Kidney (tissue), 14 donors: Measurements from ENCODE around the gene CEP112. TPM values are rescaled to one million over a fixed set of nuclear protein-coding genes. Genes with fewer than 3 reads are reported as not detected.

Experiments
- DNase-seq, 5 donors: peaks; one replicate each; pipeline ENCODE4 v3.0.0-alpha.2; 2013 to 2020
- FAIRE-seq: peaks from 2 replicates; lab custom pipeline; 2012; peaks lifted over from hg19 to GRCh38; lab: Jason Lieb, UNC
- H3K27ac ChIP-seq, 2 donors: one replicate each; pipeline ENCODE4 v1.7.0; 2013; ENCODE audit warnings: low read depth in 2 of 2, low read length in 2 of 2, inconsistent platforms in 1 of 2
- H3K27me3 ChIP-seq: one replicate; pipeline ENCODE4 v1.7.1; 2013; ENCODE audit warnings: low read length, inconsistent platforms; ENCODE audit not compliant: control insufficient read depth, insufficient read depth
- H3K36me3 ChIP-seq, 3 donors: one replicate each; pipeline versions ENCODE4 v1.7.0 to v1.7.1; 2013; ENCODE audit warnings: low read length in 3 of 3, control low read depth in 1 of 3, inconsistent platforms in 1 of 3; ENCODE audit not compliant: insufficient read depth in 3 of 3, control insufficient read depth in 2 of 3
- H3K4me1 ChIP-seq, 3 donors: one replicate each; pipeline versions ENCODE4 v1.7.0 to v1.7.1; 2013; ENCODE audit warnings: low read length in 3 of 3, inconsistent platforms in 1 of 3, low read depth in 1 of 3; ENCODE audit not compliant: control insufficient read depth in 2 of 3, insufficient read depth in 2 of 3
- H3K4me3 ChIP-seq, 3 donors: one replicate each; pipeline versions ENCODE4 v1.7.0 to v1.8.1; 2013; ENCODE audit warnings: low read length in 3 of 3, control low read depth in 1 of 3, inconsistent platforms in 1 of 3
- H3K9ac ChIP-seq, 3 donors: one replicate each; pipeline versions ENCODE4 v1.7.0 to v1.7.1; 2013; ENCODE audit warnings: low read length in 3 of 3, control low read depth in 1 of 3, inconsistent platforms in 1 of 3
- H3K9me3 ChIP-seq, 3 donors: one replicate each; pipeline versions ENCODE4 v1.7.0 to v1.7.1; 2013; ENCODE audit warnings: low read length in 3 of 3, control low read depth in 1 of 3, inconsistent platforms in 1 of 3; ENCODE audit not compliant: control insufficient read depth in 2 of 3, insufficient read depth in 1 of 3
- CTCF ChIP-seq: IDR thresholded peaks from 3 replicates; pipeline ENCODE4 v1.5.1; 2012; ENCODE audit warnings: mild to moderate bottlenecking, moderate library complexity, borderline replicate concordance; ENCODE audit not compliant: insufficient read depth; ENCODE audit errors: extremely low read depth
- intact Hi-C: fragments of 100-400 bp; cut with DNase I; formaldehyde crosslinking; loops from one replicate; pipeline ENCODE4 v1.11.1; 2022
- polyA plus RNA-seq: library from polyadenylated mRNA; stranded (reverse); fragments of 350-450 nt; fragmentation: Illumina TruSeq; extraction: RNeasy Lipid Tissue Mini Kit (QIAGEN cat#74804); gene quantifications from one replicate; pipeline ENCODE4 v1.2.3, GENCODE V29; 2014; ENCODE audit warnings: low read depth, low replicate concordance; ENCODE audit not compliant: insufficient read depth
- total RNA-seq: library from RNA; stranded (reverse); fragmentation: NEBNext Ultra II Directional; extraction: Animal tissue kit (Norgen Biotek cat#: 25700); gene quantifications from one replicate; pipeline ENCODE4 v1.2.1, GENCODE V29; 2021
- donor health status: control.
- donor health status: control.
- donor health status: control.
- donor health status: control.
- donor health status: control.
- donor health status: DM: yes; HTN: yes; CAD: no.
- donor health status: Normal renal cell carcinoma (clear cell type).

CEP112 gene
- total and polyA plus RNA-seq, 2 donors from 2014 or later = 17.0 to 27.4 TPM

DNA sequence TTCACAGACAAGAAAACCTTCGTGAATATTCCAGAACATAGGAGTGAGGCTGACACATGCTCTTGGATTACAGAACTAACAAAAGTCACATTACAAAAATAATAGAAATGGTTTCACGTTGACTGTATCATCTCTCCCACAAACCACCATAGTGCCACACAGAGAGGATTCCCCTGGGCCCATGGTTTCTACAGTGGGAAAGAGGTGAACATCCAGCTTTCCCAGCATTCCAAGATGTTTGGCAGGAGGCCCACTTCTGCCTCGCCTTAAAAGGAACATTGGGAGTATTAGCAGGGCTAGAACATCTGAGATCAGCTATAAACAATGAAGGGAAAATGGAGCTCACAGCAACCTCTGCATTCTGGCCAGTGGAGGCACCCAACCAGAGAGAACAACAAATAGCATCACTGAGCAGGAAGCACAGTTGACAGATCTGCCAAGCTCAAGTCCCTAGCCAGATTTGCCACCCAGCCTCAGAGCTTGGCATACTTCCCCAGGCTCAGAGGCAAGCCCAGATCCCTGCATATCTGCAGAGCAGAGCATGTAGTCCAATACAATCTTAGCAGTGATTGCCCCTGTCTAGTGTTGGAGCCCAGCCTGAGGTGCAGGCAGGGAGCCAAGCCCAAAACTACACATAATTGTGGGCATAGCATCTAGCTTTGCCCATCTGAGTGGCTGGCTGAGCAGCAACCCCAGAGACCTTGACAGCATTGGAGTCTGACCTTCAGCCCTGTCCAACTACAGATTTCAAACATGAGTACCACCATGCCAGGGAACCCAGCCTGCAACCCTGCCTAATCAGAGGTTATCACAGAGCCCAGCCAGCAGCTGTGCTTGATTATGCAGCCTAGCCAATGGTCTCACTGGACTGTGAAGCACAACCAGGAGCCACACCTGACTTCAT, 260.4 kb downstream of the CEP112 start:
- peaks cover 0 to 9% (median 0%) of the 10 kb centered on the region in 3 donors for H3K9me3 ChIP-seq
- H3K27me3 ChIP-seq = no peaks in the 10 kb centered on the region
- intact Hi-C loops = no loop called here
- H3K36me3 ChIP-seq = no peaks in the 10 kb centered on the region
- H3K4me3 ChIP-seq = no peak overlapping the region
- H3K9ac ChIP-seq = no peak overlapping the region
- H3K27ac ChIP-seq = no peak overlapping the region
- FAIRE-seq (no peak), DNase-seq (no peak)
- TF ChIP-seq CTCF = no peak
- H3K4me1 ChIP-seq = no peaks in the 10 kb centered on the region

DNA sequence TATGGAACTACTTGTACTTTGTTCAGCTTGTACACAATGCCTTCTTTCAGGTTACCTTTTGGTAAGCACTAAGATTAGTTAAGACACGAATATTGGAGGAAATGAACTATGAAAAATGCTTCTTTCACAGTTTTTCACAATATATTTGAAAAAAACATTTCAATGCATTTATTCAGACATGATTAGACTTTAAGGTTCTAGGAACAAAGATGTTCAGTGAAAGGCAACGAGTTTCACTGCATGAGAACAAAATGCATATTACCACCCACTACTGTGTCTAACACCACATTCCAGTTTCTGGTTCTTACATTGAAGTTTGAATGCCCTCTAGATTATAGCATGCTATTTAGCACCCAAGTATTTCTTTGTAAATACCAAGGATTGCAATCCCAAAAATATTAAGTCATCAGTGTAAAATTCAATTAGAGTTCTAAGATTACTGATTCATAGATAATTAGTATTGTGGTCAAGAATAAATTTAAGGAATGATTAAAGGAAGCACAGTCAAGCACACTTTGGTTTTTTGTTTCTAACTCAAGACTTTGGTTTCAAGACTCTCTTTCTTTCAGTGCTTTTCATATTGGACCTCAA, 261.7 kb downstream of the CEP112 start:
- TF ChIP-seq CTCF = no peak
- no peaks in the 10 kb centered on the region for H3K4me1 ChIP-seq
- no peak overlapping the region for H3K27ac ChIP-seq
- H3K27me3 ChIP-seq = no peaks in the 10 kb centered on the region
- H3K36me3 ChIP-seq = no peaks in the 10 kb centered on the region
- FAIRE-seq (no peak), DNase-seq (no peak)
- H3K4me3 ChIP-seq = no peak overlapping the region
- intact Hi-C loops = no loop called here
- H3K9ac ChIP-seq = no peak overlapping the region
- H3K9me3 ChIP-seq = peaks cover 0 to 9% (median 0%) of the 10 kb centered on the region in 3 donors

DNA sequence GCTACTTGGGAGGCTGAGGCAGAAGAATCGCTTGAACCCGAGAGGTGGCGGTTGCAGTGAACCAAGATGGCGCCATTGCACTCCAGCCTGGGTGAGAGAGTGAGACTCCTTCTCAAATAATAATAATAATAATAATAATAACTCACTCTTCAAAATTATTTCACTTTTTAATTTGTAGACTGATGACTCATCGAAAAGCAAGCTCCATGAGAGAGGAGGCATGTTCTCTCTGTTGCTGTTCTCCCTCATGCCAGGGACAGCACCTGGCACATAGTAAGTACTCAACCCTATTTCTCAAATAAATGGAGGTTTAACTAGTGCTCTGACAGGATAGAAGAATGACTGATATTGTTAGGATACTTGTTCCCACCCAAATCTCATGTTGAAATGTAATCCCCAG, 265.3 kb downstream of the CEP112 start:
- no peak overlapping the region for H3K9ac ChIP-seq
- no peaks in the 10 kb centered on the region for H3K36me3 ChIP-seq
- H3K4me3 ChIP-seq = no peak overlapping the region
- H3K9me3 ChIP-seq = no peaks in the 10 kb centered on the region
- no peak overlapping the region for H3K27ac ChIP-seq
- no peaks in the 10 kb centered on the region for H3K4me1 ChIP-seq
- intact Hi-C loops = no loop called here
- TF ChIP-seq CTCF = no peak
- FAIRE-seq = no peak
- DNase-seq = no peak
- no peaks in the 10 kb centered on the region for H3K27me3 ChIP-seq
